ENCODE measurements around the gene MT1H.
"Not testable (repeated sequence)": the region's sequence is repeated elsewhere in the genome, so short reads cannot be mapped to it uniquely, and the experiment has no call there.

The MT1H gene

GRCh38 chr16:56669005-56669839 is at the start of gene MT1H:
Gene MT1H (plus strand): TSS chr16:56669814. CDS start chr16:56669885, 71 bp downstream.
- DNase-seq = no peak

GRCh38 chr16:56620339-56620897 is 49.2 kb upstream of the MT1H start:
- no peak for DNase-seq

- DNase-seq = not testable (repeated sequence)
Measured at GRCh38 chr16:56621665-56622445, 47.8 kb upstream of the MT1H start.

- DNase-seq = not testable (repeated sequence)
Measured at GRCh38 chr16:56623184-56623583, 46.4 kb upstream of the MT1H start.

- DNase-seq = no peak
Measured at GRCh38 chr16:56623637-56624036, 46.0 kb upstream of the MT1H start.

GRCh38 chr16:56625140-56625942 is 44.3 kb upstream of the MT1H start, which contains the start of gene MT1E:
Gene MT1E (plus strand): TSS chr16:56625781. CDS start chr16:56625852, 71 bp downstream.
- no peak for DNase-seq

GRCh38 chr16:56625943-56626654 is 43.5 kb upstream of the MT1H start:
- DNase-seq = no peak

GRCh38 chr16:56626685-56627084 is 42.9 kb upstream of the MT1H start:
- DNase-seq = no peak

GRCh38 chr16:56628486-56629350 is 40.9 kb upstream of the MT1H start:
- no peak for DNase-seq

GRCh38 chr16:56629531-56629930 is 40.1 kb upstream of the MT1H start:
- DNase-seq = no peak

- no peak for DNase-seq
Measured at GRCh38 chr16:56630134-56630533, 39.5 kb upstream of the MT1H start.

GRCh38 chr16:56631197-56631596 is 38.4 kb upstream of the MT1H start:
- no peak for DNase-seq

- DNase-seq = no peak
Measured at GRCh38 chr16:56631832-56632155, 37.8 kb upstream of the MT1H start.

GRCh38 chr16:56632156-56632847 is 37.3 kb upstream of the MT1H start, which contains the start of gene MT1M:
Gene MT1M (plus strand): TSS chr16:56632659. CDS start chr16:56632732, 73 bp downstream.
- no peak for DNase-seq

- DNase-seq = no peak
Measured at GRCh38 chr16:56632848-56633365, 36.7 kb upstream of the MT1H start.

- DNase-seq = no peak
Measured at GRCh38 chr16:56633535-56633934, 36.1 kb upstream of the MT1H start.

- DNase-seq = no peak
Measured at GRCh38 chr16:56634715-56635440, 34.7 kb upstream of the MT1H start.

GRCh38 chr16:56635441-56635967 is 34.1 kb upstream of the MT1H start:
- no peak for DNase-seq
